GM10266 (cell line): ENCODE measurements around the gene DSN1.

ENCODE experiments used
- DNase-seq: peaks from one replicate; pipeline ENCODE4 v3.0.0; 2012; ENCODE audit errors: extremely low spot score
- TF ChIP-seq, protein P1 (sequence below): IDR thresholded peaks from 2 replicates; pipeline ENCODE4 v1.5.1; 2012; ENCODE audit warnings: mild to moderate bottlenecking, low read depth; ENCODE audit not compliant: control insufficient read depth, insufficient read depth; ENCODE audit errors: missing control alignments

Gene DSN1

DNA sequence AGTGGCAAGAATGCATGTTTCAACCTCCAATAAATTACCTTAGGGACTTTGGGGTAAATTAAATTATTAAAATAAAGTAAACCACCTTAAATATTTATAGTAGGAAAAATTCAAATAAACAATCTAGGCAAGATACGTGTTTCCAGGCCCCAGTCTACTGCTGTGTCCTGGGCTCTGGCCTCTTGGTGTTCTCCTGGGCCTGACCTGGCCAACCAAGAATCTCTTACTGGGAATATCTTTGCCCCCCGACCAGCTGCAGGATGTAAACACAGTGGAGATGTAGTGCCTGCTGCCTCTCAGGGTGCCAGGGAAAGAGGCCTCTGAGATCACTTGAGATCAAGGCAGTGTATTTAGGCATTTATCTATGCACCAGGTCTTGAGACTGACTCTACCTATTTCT, 11.7 kb upstream of the DSN1 start:
- DNase-seq: no peak
- TF ChIP-seq, protein P1, sequence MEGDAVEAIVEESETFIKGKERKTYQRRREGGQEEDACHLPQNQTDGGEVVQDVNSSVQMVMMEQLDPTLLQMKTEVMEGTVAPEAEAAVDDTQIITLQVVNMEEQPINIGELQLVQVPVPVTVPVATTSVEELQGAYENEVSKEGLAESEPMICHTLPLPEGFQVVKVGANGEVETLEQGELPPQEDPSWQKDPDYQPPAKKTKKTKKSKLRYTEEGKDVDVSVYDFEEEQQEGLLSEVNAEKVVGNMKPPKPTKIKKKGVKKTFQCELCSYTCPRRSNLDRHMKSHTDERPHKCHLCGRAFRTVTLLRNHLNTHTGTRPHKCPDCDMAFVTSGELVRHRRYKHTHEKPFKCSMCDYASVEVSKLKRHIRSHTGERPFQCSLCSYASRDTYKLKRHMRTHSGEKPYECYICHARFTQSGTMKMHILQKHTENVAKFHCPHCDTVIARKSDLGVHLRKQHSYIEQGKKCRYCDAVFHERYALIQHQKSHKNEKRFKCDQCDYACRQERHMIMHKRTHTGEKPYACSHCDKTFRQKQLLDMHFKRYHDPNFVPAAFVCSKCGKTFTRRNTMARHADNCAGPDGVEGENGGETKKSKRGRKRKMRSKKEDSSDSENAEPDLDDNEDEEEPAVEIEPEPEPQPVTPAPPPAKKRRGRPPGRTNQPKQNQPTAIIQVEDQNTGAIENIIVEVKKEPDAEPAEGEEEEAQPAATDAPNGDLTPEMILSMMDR: no peak

- TF ChIP-seq, protein P1: no peak
- DNase-seq: no peak
Observed at GRCh38 chr20:36784900-36785299, 11.3 kb upstream of the DSN1 start.

DNA sequence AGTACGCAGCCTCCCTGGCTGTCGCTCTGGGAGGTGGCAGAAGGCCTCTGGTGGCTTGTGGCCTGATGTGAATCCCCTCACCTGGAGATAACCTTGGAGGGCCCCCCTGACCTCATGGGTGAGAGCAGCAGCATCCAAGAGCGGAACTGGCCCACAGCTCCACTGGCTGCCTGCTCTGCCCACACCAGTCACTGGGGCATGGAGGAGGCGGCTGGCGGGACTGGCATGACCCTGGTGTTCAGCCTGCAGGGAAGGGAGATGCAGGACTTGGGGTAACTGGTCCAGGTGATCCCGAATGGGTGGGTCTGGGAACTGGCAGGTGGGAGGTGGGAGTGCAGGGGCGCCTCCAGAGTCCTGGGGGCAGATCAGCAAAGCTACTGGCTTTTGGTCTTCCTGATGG, 10.6 kb upstream of the DSN1 start:
- TF ChIP-seq, protein P1: no peak

DNA sequence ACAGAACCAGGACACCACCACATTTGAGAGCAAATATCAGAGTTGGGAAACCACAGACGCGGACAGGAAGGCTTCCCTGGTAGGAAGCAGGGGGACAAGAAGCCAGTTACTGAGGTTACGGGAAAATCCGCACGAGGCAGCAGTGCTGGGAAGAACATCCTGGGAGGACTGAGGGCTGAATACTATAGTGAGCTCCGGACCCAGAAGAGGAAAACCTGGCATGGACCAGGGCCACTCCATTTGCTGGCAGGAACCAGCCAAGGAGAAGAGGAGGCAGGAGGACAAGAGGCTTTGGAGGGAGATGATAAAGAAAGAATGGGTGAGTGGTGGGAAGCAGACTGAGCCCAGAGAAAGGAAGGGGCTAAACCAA, 6.1 kb upstream of the DSN1 start:
- no peak for DNase-seq
- TF ChIP-seq, protein P1: no peak

More for the DNA sequence above, 10.6 kb upstream of the DSN1 start:
- DNase-seq: no peak

DNA sequence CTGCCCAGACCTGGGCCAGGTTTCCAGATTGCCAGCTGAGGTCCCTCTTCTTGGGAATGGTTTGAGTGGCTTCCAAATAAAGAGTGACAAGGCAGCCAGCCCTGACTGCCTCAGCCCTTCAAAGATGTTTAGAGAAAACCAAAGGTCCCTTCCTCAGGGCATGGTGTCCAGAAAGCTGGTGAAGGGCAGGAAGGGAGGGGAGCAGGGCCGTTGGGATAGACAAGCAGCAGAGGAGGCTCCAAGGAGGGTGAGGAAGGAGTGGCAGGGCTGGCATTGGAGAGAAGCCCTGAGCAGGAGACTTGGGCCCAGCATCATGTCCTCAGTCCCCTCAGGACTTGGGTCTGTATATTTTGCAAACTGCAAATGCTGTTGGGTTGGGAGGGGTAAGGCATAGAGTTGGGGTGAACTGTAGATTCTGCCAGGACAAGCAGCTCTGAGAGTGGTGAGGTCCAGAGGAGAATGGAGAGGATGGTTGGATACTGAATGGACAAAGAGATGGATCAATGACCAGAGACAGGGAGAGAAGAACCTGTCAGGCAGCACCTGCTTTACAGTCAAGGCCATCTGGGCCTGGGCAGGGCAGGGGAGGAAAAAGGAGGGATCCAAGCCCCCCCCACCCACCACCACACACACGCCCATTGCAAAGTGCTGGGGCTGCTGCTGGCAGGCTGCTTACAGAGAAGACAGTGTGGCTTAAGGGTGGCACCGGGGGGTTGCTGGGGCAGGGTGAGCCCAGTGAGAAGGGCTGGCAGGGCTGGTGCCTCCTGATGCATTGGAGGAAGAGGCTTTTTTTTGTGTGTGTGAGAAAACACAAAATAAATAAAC, 5.5 kb upstream of the DSN1 start:
- TF ChIP-seq, protein P1: no peak

DNA sequence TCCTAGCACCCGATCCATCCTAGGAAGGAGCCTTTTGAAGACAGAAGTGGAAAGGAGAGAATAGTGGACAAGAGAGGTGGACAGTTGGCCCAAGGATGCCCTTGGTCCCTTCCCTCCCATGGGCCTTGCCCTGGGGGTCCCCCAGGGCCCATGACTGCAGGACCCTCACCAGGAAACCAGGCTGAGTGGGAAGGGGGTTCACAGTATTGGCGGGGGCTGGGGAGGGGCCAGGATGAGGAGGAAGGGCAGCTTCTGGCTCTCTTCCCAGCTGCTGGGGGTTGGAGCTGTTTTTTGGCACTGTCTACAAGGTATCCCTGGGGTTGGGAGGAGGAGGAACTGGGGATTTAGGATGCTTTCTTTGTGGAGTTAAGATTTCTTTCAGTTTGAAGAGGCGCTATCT, 4.0 kb upstream of the DSN1 start:
- TF ChIP-seq, protein P1: no peak
- DNase-seq: no peak

More for the DNA sequence above, 5.5 kb upstream of the DSN1 start:
- no peak for DNase-seq

GRCh38 chr20:36777167-36777566, 3.6 kb upstream of the DSN1 start:
- TF ChIP-seq, protein P1: no peak
- DNase-seq: no peak
